Gastroesophageal sphincter (tissue), 3 donors: ENCODE measurements around the gene TMEM203.

ENCODE experiments used
- CTCF ChIP-seq, 4 experiments: fragments of 200-600 bp in 2 of 4; fragments of 450-650 bp in 2 of 4; sonication (generic) in 1 of 4; IDR thresholded peaks; one replicate each; pipeline ENCODE4 v1.5.1; 2017 to 2019; ENCODE audit warnings: antibody characterized with exemption in 4 of 4, mild to moderate bottlenecking in 2 of 4, moderate library complexity in 2 of 4
- EP300 ChIP-seq: sonication (generic); formaldehyde crosslinking; IDR thresholded peaks from one replicate; pipeline ENCODE4 v1.6.1; 2017; ENCODE audit warnings: antibody characterized with exemption, mild to moderate bottlenecking
- POLR2A ChIP-seq, 2 donors: fragments of 450-650 bp; IDR thresholded peaks; one replicate each; pipeline ENCODE4 v1.6.1; 2017; ENCODE audit warnings: antibody characterized with exemption in 2 of 2, mild to moderate bottlenecking in 2 of 2, moderate library complexity in 1 of 2
- POLR2AphosphoS5 ChIP-seq: sonication (generic); formaldehyde crosslinking; IDR thresholded peaks from one replicate; pipeline ENCODE4 v1.6.1; 2017; ENCODE audit warnings: antibody characterized with exemption

DNA sequence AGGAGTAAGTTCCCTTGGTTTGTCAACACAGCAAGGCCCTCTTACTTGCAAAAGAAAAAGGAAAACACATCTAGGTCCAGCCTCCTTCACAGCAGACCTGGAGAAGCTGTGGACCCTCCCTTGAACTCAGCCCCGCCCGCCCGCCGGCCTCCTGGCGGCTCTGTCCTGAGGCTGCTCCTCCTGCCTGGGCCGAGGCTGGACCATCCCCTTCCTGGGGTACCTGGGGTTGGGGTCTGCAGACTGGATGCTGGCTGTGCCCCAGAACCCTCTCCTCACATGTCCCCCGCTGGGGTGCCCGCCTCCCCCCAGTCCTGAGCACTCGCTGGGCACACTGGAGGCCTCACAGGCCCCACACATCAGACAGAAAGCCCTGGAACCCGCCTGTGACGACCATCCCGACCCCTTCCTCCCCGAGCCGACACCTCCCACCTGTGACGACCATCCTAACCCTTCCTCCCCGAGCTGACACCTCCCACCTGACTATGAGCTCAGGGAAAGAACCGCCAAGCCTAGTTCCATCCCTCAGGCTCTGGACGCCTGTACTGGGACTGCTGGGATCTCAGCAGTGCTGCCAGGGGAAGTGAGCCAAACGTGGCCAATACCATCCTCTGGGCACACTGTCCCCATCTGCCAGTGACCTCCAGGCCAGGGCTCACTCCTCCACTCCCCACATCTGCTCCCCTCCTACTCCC, 26.4 kb downstream of the TMEM203 start:
- TF ChIP-seq CTCF (IDR thresholded peaks at IDR 0.05): no peak
- TF ChIP-seq POLR2A (IDR thresholded peaks at IDR 0.05): no peak
- TF ChIP-seq POLR2AphosphoS5: no peak
- TF ChIP-seq EP300: no peak
